ENCODE measurements around the gene PNPLA7. TPM values are rescaled to one million over a fixed set of nuclear protein-coding genes. Genes with fewer than 3 reads are reported as not detected.
A peak's percentile ranks its signal among the peaks of the same experiment; 100 is the strongest.
"Not testable (repeated sequence)": the region's sequence is repeated elsewhere in the genome, so short reads cannot be mapped to it uniquely, and the experiment has no call there.

Gene PNPLA7
- 17.7 TPM for total RNA-seq

DNA sequence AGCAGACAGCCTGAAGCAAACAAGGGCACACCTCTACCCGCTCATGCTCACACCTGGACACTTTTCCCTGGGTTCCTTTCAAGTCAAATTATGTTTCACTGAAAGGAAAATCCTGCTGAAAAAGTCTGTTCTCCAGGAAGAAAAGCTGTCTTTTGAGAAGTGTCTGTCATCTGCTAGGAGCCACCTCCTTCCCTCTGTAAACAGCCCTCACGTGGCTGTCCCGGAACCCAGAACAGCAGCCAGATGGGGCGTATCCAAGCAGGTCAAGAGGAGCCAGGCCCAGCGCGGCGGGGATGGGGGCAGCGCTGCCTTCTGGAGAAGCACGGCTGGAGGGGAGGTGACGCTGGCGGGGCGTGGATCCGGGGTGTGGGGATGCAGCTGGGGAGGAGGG, at the start of gene PNPLA7:
PNPLA7 (minus strand) TSS at position 172 of the 391 bp plus-strand sequence. CDS start 205 bp downstream, outside the sequence.
- DNase-seq (ENCODE audit: low spot score) (peak; percentile 96), ATAC-seq (peak; percentile 74)

DNA sequence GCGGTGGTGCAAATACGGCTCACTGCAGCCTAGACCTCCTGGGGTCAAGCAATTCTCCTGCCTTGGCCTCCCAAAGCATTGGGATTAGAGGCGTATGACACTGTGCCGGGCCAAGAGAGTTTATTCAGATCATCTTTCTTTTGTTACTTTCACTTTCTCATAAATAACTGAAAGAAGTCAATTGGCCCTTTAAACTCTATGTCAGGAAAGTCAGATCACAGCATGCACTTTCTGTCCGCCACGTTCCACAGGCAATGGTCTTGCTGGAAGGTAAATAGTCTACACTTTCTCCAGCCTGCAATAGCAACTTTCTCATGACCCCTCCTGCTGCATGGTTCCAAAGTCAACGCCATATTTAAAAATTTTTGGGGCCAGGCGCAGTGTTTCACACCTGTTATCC, 48.7 kb upstream of the PNPLA7 start:
- ATAC-seq (no peak), DNase-seq (ENCODE audit: low spot score) (no peak)

DNA sequence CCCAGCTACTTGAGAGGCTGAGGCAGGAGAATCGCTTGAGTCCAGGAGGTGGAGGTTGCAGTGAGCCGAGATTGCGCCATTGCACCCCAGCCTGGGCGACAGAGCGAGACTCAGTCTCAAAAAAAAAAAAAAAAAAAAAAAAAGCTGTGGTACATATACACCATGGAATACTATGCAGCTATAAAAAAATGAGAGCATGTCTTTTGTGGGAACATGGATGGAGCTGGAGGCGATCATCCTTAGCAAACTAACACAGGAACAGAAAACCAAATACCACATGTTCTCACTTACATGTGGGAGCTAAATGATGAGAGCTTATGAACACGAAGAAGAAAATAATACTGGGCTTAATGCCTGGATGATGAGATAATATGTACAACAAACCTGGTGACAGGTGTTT, 46.4 kb upstream of the PNPLA7 start:
- DNase-seq (ENCODE audit: low spot score); ATAC-seq: not testable (repeated sequence)

- DNase-seq (ENCODE audit: low spot score) (no peak), ATAC-seq (no peak)
Observed at GRCh38 chr9:137593176-137593575, 43.0 kb upstream of the PNPLA7 start.

- DNase-seq (ENCODE audit: low spot score), result peak; percentile 86
- peak; percentile 76 for ATAC-seq
Observed at GRCh38 chr9:137592767-137593166, 42.6 kb upstream of the PNPLA7 start.

DNA sequence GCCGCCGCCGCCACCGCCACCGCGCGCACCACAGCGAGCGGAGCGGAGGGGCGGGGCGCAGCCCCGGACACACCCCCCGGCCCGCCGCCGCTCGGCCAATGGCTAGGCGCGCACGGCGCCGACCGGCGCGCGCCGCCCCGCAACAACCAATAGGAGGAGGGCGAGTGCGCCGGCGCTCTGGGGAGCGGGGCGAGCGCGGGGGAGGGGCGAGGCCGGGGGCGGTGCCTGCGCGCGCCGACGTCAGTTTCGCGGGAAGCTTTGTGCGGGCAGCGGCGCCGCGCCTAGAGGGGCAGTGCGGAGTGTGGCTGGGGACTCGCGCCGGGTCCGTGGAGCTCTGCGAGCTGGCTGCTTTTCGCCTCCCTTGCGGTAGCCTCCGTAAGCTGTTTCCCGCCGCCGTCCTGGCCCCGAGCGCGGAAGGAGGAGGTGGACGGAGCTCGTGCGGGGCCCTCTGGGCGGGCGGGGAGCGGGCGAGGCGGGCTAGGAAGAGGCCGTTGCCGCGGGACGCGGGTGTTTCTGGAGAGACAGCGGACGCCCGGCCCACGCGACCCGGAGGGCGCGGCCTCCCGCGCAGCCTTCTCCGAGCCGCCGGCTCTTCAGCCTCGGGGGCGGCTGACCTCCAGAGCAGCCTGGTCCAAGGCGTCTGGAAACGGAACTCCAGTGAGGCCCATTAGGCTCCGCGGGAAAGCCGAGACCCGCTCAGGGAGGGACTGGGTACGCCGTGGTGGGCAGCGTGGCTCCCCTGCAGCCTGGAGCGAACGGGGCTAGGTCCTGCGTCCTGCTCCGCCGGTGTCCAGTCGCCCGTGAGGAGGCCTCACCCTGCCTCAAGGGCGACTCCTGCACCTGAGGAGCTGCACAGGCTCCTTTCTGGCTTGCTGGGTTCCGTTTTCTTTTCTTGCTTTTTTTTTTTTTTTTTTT, 40.5 kb upstream of the PNPLA7 start, which contains the start of gene ZMYND19:
ZMYND19 (minus strand) TSS at position 44 of the 915 bp plus-strand sequence. CDS start 249 bp downstream, outside the sequence.
- peak; percentile 90 for DNase-seq (ENCODE audit: low spot score)
- ATAC-seq, result peak; percentile 92

DNA sequence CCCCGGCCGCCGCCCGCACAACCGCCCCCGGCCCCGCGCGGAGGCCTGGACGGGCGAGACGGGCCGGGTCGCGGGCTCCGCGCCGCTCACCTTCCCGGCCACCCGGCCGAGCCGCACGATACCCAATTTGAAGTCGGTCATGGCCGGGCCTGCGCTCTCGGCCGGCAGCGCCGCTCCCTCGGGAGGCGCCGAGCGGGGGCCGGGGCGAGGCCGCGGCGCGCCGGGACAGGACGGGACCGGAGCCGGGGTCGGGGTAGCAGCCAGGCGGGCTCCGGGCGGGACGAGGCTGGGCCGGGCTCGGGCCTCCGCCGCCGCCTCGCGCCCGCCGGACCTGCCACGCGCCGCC, 39.9 kb upstream of the PNPLA7 start:
- no peak for ATAC-seq
- DNase-seq (ENCODE audit: low spot score), result no peak

DNA sequence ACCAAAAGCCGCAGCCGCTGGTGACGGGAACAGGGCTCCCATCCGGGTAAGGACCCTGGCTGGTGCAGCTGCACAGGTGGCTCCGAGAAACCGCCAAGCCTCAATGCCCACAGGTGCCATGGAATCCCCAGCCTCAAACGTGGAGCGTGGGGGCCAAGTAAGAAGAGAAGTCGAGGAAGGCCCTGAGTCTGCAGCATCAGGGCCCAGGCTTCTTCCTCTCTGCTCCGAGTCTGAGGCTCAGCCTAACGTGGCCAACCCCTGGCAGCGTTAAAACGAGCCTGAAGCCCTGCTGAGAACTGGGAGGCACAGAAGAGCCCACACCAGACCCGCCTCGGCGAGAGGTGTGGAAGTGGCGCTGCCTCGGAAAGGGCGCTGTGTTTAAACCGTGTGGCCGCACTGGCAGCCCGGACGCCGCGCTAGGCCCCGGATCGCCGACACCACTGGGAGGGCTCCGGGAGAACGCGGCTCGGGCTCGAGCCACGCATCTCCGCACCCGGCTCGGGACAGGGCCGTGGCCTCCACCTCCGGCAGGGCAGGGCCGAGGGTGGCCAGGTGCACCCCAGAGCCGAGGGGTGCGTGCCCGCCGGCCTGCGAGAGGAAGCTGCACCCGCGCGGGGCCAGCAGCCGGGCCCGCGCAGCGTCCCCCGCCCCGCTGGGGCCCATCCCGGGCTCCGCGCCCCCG, 39.4 kb upstream of the PNPLA7 start:
- ATAC-seq, result no peak
- no peak for DNase-seq (ENCODE audit: low spot score)

DNA sequence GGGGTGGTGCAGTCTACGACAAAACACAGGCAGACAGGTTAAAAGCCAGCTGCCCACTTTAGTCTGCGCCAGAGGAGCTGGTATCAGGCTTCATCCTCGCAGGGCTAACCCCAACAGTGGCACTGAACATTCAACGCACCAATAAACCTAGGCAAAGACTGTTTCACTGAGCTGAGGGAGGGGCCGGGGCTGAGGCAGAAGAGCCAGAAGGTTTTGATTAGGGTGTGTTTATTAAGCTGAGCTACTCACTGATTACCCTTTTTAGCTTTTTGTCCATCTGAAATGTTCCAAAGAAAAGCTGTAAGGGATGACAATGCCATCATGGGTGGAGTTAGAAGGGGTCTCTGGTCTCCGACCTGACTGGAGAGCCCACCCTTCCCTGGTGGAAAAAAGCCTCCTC, 38.7 kb upstream of the PNPLA7 start:
- ATAC-seq, result no peak
- DNase-seq (ENCODE audit: low spot score), result no peak

- DNase-seq (ENCODE audit: low spot score) (no peak), ATAC-seq (no peak)
Observed at GRCh38 chr9:137588311-137588710, 38.1 kb upstream of the PNPLA7 start.

DNA sequence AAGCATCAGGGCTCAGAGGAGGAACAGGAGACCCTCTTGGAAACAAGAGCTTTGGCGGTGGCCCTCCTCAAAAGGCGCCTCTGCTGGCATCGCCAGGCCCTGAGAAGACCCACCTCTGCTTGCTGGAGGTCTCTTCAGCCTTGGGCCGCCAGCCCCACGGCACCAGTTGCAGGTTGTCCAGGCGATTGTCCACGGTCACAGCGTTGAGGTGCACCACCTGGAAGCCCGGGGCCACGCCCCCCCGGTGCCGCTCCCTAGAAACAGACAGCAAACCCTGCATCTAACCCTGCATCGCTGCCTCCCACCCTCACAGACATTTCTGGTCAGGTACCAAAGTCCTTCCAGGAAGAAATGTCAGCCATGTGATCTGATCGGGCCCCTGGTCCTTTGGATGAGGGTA, 36.7 kb upstream of the PNPLA7 start:
- ATAC-seq, result no peak

DNA sequence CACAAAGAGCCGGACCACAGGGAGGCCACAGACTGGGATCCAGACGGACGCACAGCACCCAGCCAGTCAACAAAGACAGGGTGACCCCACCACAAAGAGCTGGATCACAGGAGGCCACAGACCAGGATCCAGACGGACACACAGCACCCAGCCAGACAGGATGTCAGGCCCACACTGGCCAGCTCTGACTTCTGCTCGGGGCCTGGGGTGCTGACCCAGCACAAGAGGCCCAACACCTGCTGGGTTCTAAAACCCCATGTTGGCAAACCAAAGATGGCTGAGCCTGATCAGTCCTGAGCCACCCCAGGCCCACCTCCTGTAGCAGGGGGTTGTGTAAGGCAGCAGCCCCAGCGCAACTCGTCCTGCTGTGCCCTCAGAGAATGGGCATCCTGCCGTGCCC, 33.8 kb upstream of the PNPLA7 start:
- ATAC-seq (no peak), DNase-seq (ENCODE audit: low spot score) (no peak)

More for the DNA sequence above, 36.7 kb upstream of the PNPLA7 start:
- no peak for DNase-seq (ENCODE audit: low spot score)

DNA sequence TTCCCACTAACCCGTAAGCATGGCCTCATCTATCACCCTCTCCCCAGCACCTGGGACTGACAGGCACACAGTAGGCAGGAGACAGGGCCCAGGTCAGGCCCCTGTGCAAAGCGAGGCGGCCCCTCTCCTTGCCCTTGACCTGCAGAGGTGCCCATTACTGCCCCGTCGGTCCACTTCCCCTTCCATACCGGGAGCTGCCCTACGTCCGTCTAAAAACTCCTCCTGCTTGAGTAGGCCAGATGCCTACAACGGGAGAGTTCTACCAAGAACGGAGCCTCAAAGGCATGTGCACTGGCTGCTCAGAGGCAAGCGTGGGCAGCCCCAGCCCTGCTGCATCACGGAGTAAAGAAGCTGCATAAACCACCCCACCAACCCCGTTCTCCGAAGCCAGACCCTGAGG, 33.1 kb upstream of the PNPLA7 start:
- DNase-seq (ENCODE audit: low spot score), result no peak

GRCh38 chr9:137582286-137582860, 32.2 kb upstream of the PNPLA7 start:
- ATAC-seq (no peak), DNase-seq (ENCODE audit: low spot score) (no peak)

More for the DNA sequence above, 33.1 kb upstream of the PNPLA7 start:
- ATAC-seq, result no peak

DNA sequence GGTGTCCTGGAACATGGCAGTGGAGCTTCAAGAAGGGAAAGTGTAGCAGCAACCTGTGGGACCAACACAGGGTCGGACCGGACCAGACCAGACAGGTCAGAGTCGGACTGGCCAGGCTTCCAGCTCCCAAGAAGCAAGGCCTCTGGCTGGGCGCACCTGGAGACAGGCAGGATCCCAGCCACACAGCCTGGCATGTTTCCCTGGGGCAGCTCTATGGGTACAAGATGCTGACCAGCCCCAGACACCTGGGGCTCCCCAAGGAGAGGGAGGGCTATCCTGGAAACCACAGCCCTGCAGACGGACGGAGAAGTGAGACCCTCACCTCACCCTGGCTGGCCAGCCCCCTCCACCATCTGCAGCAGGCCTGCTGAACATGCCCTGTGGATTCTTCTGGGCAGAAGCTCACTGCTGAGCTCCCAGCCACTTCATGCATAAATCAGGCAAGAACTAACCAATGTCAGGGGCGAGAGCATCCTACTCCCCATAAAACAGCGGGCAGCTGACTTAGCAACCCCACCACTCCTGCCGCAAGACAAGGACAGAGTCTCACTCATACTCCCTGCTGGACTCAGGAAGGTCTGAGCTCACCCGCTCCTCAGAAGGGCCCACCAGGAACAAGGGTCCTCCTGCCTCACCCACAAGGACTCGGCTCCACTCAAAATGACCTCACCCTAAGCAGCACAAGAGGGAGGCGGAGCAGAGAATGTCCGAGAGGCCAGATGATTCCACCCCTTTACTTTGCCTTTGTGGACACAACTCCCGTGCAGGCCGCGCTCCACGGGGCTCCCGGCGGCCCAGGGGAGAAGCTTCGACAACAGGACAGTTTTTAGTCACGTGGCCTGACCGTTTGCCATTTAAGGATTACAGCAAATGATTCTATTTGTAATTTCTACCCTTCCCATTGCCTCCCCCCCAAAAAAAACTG, 31.4 kb upstream of the PNPLA7 start:
- ATAC-seq, result no peak
- DNase-seq (ENCODE audit: low spot score), result no peak

GRCh38 chr9:137580954-137581322, 30.7 kb upstream of the PNPLA7 start:
- no peak for DNase-seq (ENCODE audit: low spot score)
- no peak for ATAC-seq

- DNase-seq (ENCODE audit: low spot score) (no peak), ATAC-seq (no peak)
Observed at GRCh38 chr9:137580209-137580953, 30.2 kb upstream of the PNPLA7 start.

DNA sequence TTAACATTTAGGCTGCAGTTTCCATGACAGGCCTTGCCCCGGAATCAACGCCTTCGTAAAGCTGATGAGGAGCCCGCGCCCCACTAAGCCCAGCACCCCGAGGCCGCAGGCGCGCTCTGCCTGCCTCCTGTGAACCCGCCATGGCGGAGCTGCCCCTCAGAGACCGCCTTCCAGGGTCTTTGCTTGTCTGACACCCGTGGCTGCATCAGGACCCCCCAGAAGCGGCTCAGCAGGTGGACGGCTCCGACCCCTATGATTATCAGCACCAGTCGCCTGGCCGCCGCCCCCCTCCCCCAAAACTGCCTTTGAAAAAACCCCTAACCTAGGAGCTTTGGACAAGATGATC, 29.0 kb upstream of the PNPLA7 start:
- no peak for DNase-seq (ENCODE audit: low spot score)

GRCh38 chr9:137578518-137579258, 28.5 kb upstream of the PNPLA7 start, which contains the start of gene DPH7:
DPH7 (minus strand) TSS chr9:137578925; CDS start chr9:137578777, 148 bp downstream.
- peak; percentile 97 for DNase-seq (ENCODE audit: low spot score)
- ATAC-seq, result peak; percentile 97

More for the DNA sequence above, 29.0 kb upstream of the PNPLA7 start:
- no peak for ATAC-seq

Data from left lobe of liver (tissue), 2 donors.